ENCODE results near the gene COL5A1. TPM values are rescaled to one million over a fixed set of nuclear protein-coding genes. Genes with fewer than 3 reads are reported as not detected.

Gene COL5A1
- total RNA-seq, 4 donors from 2014 or later, result 51.9 to 78.3 (median 62.4) TPM

DNA sequence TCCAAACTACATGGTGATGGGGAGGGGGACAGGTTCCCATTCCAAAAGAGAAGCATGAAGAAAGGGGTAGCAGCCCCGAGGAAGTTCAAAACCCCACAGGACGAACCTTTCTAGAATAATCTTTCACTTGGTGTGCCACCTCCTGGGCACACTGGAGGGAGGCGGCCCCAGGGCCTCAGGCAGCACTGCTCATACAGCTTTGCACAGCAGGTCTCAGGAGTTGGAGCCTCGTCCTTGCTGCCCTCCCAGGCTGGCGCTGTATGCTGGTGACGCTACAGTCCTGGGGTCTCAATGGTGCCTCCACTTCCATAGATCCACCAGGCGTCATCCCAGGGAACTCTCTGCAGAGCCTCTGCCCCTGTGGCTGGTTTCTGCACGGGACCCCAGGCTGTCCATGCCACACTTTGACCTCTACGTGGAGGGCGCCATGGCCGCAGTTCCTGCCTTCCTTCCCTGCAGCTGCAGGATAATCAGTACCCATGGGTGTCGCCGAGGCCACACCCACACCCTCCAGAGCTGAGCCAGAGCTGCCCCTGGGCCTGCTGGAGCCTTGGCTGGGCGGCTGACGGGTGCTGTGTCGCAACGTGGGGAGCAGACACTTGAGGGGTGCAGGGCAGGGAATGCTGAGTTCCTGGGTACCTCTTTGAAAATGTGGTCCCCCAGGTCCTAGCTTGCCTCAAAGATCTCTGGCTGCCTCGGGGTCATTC, 95.3 kb downstream of the COL5A1 start:
- TF ChIP-seq, protein P1, sequence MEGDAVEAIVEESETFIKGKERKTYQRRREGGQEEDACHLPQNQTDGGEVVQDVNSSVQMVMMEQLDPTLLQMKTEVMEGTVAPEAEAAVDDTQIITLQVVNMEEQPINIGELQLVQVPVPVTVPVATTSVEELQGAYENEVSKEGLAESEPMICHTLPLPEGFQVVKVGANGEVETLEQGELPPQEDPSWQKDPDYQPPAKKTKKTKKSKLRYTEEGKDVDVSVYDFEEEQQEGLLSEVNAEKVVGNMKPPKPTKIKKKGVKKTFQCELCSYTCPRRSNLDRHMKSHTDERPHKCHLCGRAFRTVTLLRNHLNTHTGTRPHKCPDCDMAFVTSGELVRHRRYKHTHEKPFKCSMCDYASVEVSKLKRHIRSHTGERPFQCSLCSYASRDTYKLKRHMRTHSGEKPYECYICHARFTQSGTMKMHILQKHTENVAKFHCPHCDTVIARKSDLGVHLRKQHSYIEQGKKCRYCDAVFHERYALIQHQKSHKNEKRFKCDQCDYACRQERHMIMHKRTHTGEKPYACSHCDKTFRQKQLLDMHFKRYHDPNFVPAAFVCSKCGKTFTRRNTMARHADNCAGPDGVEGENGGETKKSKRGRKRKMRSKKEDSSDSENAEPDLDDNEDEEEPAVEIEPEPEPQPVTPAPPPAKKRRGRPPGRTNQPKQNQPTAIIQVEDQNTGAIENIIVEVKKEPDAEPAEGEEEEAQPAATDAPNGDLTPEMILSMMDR (IDR thresholded peaks at IDR 0.05), result no peak
- TF ChIP-seq EP300 (IDR thresholded peaks at IDR 0.05) (no peak), POLR2A (IDR thresholded peaks at IDR 0.05) (no peak)
- Histone ChIP-seq H3K36me3 (peaks cover 0 to 66% (median 0%) of the 10 kb centered on the region in 3 donors), H3K4me3 (no peak overlapping the region), H3K9me3 (no peaks in the 10 kb centered on the region), H3K4me1 (peaks cover 0 to 51% (median 18%) of the 10 kb centered on the region in 4 donors), H3K27me3 (no peaks in the 10 kb centered on the region), H3K27ac (no peak overlapping the region)
- WGBS, 2 donors, result 74 to 79% methylated on average over 4 to 18 of the region's 18 CpGs
- DNase-seq (ENCODE audit: low spot score in 2 of 2), result no peak

DNA sequence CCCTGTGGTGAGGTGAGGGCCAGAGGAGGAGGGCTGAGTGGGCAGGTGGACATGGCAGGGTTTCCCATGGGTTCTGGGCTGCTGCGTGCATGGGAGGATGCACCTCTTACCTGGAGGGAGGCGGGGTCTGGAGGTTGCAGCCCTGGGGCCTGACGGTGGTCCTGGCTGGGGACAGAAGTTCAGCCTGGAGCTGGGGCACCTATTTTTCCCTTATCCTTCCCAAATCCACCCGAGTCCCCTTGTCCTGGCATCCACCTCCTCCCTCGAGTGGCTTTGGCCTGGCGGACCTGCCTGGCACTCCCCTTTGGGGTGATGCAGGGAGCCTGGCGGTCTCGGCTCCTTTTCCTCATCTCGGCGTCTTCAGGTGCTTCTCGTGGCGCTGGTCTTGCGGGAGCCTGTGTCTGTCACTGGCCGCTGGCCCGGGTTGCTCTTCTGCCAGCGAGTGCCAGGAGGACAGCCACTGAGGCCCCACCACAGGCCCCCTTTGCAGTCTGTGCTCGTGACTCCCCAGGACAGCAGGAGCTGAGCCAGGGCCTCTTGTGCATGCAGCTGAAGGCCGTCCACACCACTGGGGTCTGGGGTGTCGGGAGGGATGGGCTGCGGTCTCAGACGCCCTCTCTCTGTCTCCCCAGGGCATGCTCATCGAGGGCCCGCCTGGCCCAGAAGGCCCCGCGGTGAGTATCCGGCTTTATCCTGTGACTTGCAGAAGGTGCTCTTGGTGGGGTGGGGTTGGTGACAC, 96.4 kb downstream of the COL5A1 start:
- Histone ChIP-seq H3K36me3 (peaks cover 0 to 72% (median 0%) of the 10 kb centered on the region in 3 donors), H3K27me3 (no peaks in the 10 kb centered on the region), H3K4me3 (no peak overlapping the region), H3K27ac (no peak overlapping the region), H3K9me3 (no peaks in the 10 kb centered on the region), H3K4me1 (peaks cover 0 to 42% (median 15%) of the 10 kb centered on the region in 4 donors)
- WGBS, 2 donors, result 80 to 86% methylated on average over 26 of the region's 26 CpGs
- DNase-seq (ENCODE audit: low spot score in 2 of 2), result no peak
- TF ChIP-seq, protein P1 (IDR thresholded peaks at IDR 0.05), result no peak
- TF ChIP-seq POLR2A (IDR thresholded peaks at IDR 0.05) (no peak), EP300 (IDR thresholded peaks at IDR 0.05) (no peak)

DNA sequence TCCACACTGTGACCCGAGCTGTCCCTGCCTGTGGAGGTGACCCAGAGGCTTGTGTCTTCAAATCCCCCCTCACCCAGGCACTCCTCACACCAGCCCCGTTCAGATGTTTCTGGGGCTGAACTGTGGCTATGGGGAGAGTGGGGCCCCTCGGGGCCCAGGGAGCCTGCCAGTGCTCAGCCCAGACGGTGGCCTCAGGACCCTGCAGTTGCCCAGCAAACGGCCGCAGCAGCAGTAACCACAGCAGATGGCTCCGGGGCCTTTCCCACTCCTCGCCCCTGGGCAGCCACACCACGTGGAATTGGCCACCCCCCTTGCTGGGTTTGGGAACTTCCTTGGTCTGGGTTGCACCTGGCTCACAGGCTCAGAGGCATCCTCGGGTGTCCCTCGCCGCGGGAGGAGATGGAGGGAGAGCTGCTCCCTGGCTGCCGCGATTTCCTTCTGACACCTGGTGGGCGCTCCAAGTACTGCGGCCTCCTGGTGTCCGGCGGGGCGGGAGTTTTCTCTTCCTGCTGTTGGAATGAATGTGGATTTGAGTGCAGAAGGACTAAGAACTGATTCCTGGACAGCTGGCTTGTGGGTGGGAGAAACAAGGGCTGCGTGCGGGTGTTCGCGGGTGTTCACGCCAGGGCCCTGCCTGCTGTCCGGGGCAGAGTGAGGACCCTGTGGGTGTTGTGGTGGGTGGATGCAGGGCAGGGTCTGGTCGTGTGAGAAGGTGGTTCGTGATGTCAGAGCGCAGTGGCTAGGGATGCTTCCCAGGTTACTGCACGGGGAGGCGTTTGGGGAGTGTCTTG, 97.5 kb downstream of the COL5A1 start:
- H3K36me3 ChIP-seq, result peaks cover 0 to 83% (median 0%) of the 10 kb centered on the region in 3 donors
- DNase-seq (ENCODE audit: low spot score in 2 of 2), result peak; percentile 74 to 76
- no peaks in the 10 kb centered on the region for H3K27me3 ChIP-seq
- H3K9me3 ChIP-seq, result no peaks in the 10 kb centered on the region
- peaks cover 0 to 32% (median 6%) of the 10 kb centered on the region in 4 donors for H3K4me1 ChIP-seq
- TF ChIP-seq, protein P1 (IDR thresholded peaks at IDR 0.05), result peak; percentile 78 to 96 (median 91)
- TF ChIP-seq EP300 (IDR thresholded peaks at IDR 0.05) (peak in 1 of 2 donors; percentile 30), POLR2A (IDR thresholded peaks at IDR 0.05) (no peak)
- no peak overlapping the region for H3K27ac ChIP-seq
- 41 to 42% methylated on average over 20 to 30 of the region's 31 CpGs for WGBS, 2 donors
- H3K4me3 ChIP-seq, result no peak overlapping the region

DNA sequence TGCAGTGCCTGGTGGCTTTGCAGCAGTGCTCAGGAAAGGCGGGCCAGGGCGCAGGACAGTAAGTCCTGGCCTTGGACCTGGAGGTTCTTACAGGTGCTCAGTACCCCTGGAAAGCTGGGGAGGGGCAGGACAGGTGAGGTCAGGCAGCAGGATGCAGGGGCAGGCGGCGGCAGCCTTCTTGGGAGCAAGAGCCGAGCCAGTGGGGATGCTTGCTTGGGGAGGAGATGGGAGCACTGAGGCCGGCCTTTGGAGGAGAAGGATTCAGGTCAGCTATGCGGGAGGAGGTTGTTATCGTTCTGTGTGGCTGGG, 98.0 kb downstream of the COL5A1 start:
- no peak for DNase-seq (ENCODE audit: low spot score in 2 of 2)
- TF ChIP-seq, protein P1 (IDR thresholded peaks at IDR 0.05), result no peak
- TF ChIP-seq POLR2A (IDR thresholded peaks at IDR 0.05) (no peak), EP300 (IDR thresholded peaks at IDR 0.05) (no peak)
- H3K4me1 ChIP-seq, result peaks cover 0 to 26% (median 2%) of the 10 kb centered on the region in 4 donors
- no peak overlapping the region for H3K27ac ChIP-seq
- H3K27me3 ChIP-seq, result no peaks in the 10 kb centered on the region
- no peak overlapping the region for H3K4me3 ChIP-seq
- H3K36me3 ChIP-seq, result peaks cover 0 to 88% (median 0%) of the 10 kb centered on the region in 3 donors
- H3K9me3 ChIP-seq, result no peaks in the 10 kb centered on the region
- 64 to 67% methylated on average over 7 to 8 of the region's 8 CpGs for WGBS, 2 donors

Data from tibial nerve (tissue), 4 donors.